Smooth muscle cell of the pulmonary artery (primary cell): ENCODE data around the gene UBE2D4. TPM values are rescaled to one million over a fixed set of nuclear protein-coding genes. Genes with fewer than 3 reads are reported as not detected.

ENCODE experiments used
- total RNA-seq: library from RNA; depleted of rRNA; stranded (reverse); fragments of >200 nt; gene quantifications from 2 replicates; pipeline ENCODE4 v1.2.3, GENCODE V29; 2014

The UBE2D4 gene
- 14.6 and 23.3 TPM in 2 replicates for total RNA-seq

GRCh38 chr7:43925984-43926797 is at the start of gene UBE2D4:
Gene UBE2D4, plus strand, starts transcription at chr7:43926436. Its CDS starts 97 bp downstream, at chr7:43926533.

GRCh38 chr7:43906331-43907010 is 19.8 kb upstream of the UBE2D4 start, which contains the start of gene URGCP:
Gene URGCP, minus strand, starts transcription at chr7:43906596. Its CDS starts 21 bp downstream, at chr7:43906575.

GRCh38 chr7:43997532-43997931 is 71.3 kb downstream of the UBE2D4 start, which contains the start of gene SPDYE1:
Gene SPDYE1, plus strand, starts transcription at chr7:43997897. Its CDS starts 2,053 bp downstream, at chr7:43999950.

Other genes starting within 250 kb of the UBE2D4 start
- gene COA1, start 196.9 kb upstream of the UBE2D4 start, total RNA-seq = 29.5 and 34.9 TPM in 2 replicates
- 22.7 and 26.3 TPM in 2 replicates for gene BLVRA, start 167.8 kb upstream of the UBE2D4 start, total RNA-seq
- gene MRPS24, start 56.9 kb upstream of the UBE2D4 start, total RNA-seq = 54.7 and 56.6 TPM in 2 replicates
- gene URGCP, start 19.8 kb upstream of the UBE2D4 start, total RNA-seq = 29.5 and 35.7 TPM in 2 replicates
- not detected in 2 replicates for gene SPDYE1, start 71.5 kb downstream of the UBE2D4 start, total RNA-seq
- 138 and 153 TPM in 2 replicates for gene DBNL, start 118.3 kb downstream of the UBE2D4 start, total RNA-seq
- 0.52 and 3.3 TPM in 2 replicates for gene PGAM2, start 139.1 kb downstream of the UBE2D4 start, total RNA-seq
- gene POLM, start 156.1 kb downstream of the UBE2D4 start, total RNA-seq = 16.6 and 18.7 TPM in 2 replicates
- gene AEBP1, start 177.9 kb downstream of the UBE2D4 start, total RNA-seq = 241 and 333 TPM in 2 replicates
- 91.0 and 92.2 TPM in 2 replicates for gene POLD2, start 197.1 kb downstream of the UBE2D4 start, total RNA-seq
- gene MYL7, start 214.9 kb downstream of the UBE2D4 start, total RNA-seq = not detected in 2 replicates